DND-41 (cell line): ENCODE measurements around the gene SUMF2.
"Not testable (repeated sequence)": the region's sequence is repeated elsewhere in the genome, so short reads cannot be mapped to it uniquely, and the experiment has no call there.

Experiments used
- ATAC-seq: fragments of 200-7000 bp; cut with Tn5 transposase; 3 replicates; pipeline ENCODE4 v1.9.1; 2021; ENCODE audit warnings: low read depth; ENCODE audit not compliant: insufficient read depth
- DNase-seq: peaks from one replicate; pipeline ENCODE4 v3.0.0-alpha.2; 2020
- H2AFZ ChIP-seq: 2 replicates; pipeline ENCODE4 v1.6.0; 2012; ENCODE audit warnings: low read depth, low read length
- H3K27ac ChIP-seq: 2 replicates; pipeline ENCODE4 v1.5.1; 2012; ENCODE audit warnings: low read length, inconsistent platforms
- H3K27me3 ChIP-seq: fragments of 200-600 bp; sonication (generic); 2 replicates; pipeline ENCODE4 v1.6.0; 2012; ENCODE audit warnings: low read length, mild to moderate bottlenecking, inconsistent platforms; ENCODE audit not compliant: insufficient read depth, poor library complexity
- H3K36me3 ChIP-seq: 2 replicates; pipeline ENCODE4 v1.5.1; 2012; ENCODE audit warnings: low read length, inconsistent platforms; ENCODE audit not compliant: insufficient read depth
- H3K4me1 ChIP-seq: 2 replicates; pipeline ENCODE4 v1.5.1; 2012; ENCODE audit warnings: mild to moderate bottlenecking, low read length; ENCODE audit not compliant: insufficient read depth
- H3K4me2 ChIP-seq: 2 replicates; pipeline ENCODE4 v1.6.0; 2012; ENCODE audit warnings: mild to moderate bottlenecking, moderate library complexity, low read length, inconsistent platforms; ENCODE audit not compliant: insufficient read depth
- H3K4me3 ChIP-seq, 2 experiments: fragments of 200-600 bp in 1 of 2; shearing (Covaris generic) in 1 of 2; 2 replicates each; pipeline ENCODE4 v1.5.1; 2012 to 2016; ENCODE audit warnings: inconsistent platforms in 2 of 2, low read length in 2 of 2, mild to moderate bottlenecking in 2 of 2, low read depth in 1 of 2, moderate library complexity in 1 of 2
- H3K79me2 ChIP-seq: 2 replicates; pipeline ENCODE4 v1.6.0; 2012; ENCODE audit warnings: low read length, inconsistent platforms; ENCODE audit not compliant: insufficient read depth
- H3K9ac ChIP-seq: 2 replicates; pipeline ENCODE4 v1.6.0; 2012; ENCODE audit warnings: low read depth, mild to moderate bottlenecking, inconsistent platforms, low read length, moderate library complexity
- H3K9me3 ChIP-seq: 2 replicates; pipeline ENCODE4 v1.5.1; 2012; ENCODE audit warnings: low read length, moderate library complexity, mild to moderate bottlenecking, inconsistent platforms; ENCODE audit not compliant: insufficient read depth, severe bottlenecking
- H4K20me1 ChIP-seq: 2 replicates; pipeline ENCODE4 v1.6.0; 2012; ENCODE audit warnings: low read length; ENCODE audit not compliant: insufficient read depth
- EZH2 ChIP-seq: IDR thresholded peaks from 3 replicates; pipeline ENCODE4 v1.6.1; 2012; ENCODE audit warnings: borderline replicate concordance, low read depth, mild to moderate bottlenecking, moderate library complexity, low read length, inconsistent platforms; ENCODE audit not compliant: severe bottlenecking
- TF ChIP-seq, protein P1 (sequence below): IDR thresholded peaks from 2 replicates; pipeline ENCODE4 v1.5.1; 2012; ENCODE audit warnings: borderline replicate concordance, low read length, moderate library complexity, mild to moderate bottlenecking; ENCODE audit not compliant: poor library complexity, severe bottlenecking; ENCODE audit errors: extremely low read depth

Gene SUMF2

GRCh38 chr7:56063500-56063881 lies 595 bp upstream of the SUMF2 start:
- peaks cover 63% of the 10 kb centered on the region for H3K36me3 ChIP-seq
- H3K4me1 ChIP-seq: peaks cover 53% of the 10 kb centered on the region
- peak overlapping the region; percentile 79 for H2AFZ ChIP-seq

GRCh38 chr7:56066376-56066775 lies 2.3 kb downstream of the SUMF2 start:
- not testable (repeated sequence) for DNase-seq, H3K4me2 ChIP-seq, H4K20me1 ChIP-seq, H3K9ac ChIP-seq, H2AFZ ChIP-seq, ATAC-seq, H3K27me3 ChIP-seq, H3K4me3 ChIP-seq, H3K27ac ChIP-seq, H3K9me3 ChIP-seq
- Histone ChIP-seq H3K36me3 (peaks cover 61% of the 10 kb centered on the region), H3K79me2 (peaks cover 47% of the 10 kb centered on the region), H3K4me1 (peaks cover 33% of the 10 kb centered on the region)

More at GRCh38 chr7:56063500-56063881, 595 bp upstream of the SUMF2 start:
- Histone ChIP-seq H3K9ac (peak overlapping the region; percentile 72), H3K79me2 (peaks cover 67% of the 10 kb centered on the region), H3K4me3 (peak overlapping the region in 1 of 2 experiments; percentile 80; a peak in 3 of 4 replicates), H4K20me1 (peaks cover 19% of the 10 kb centered on the region), H3K4me2 (peak overlapping the region; percentile 65), H3K27me3 (no peaks in the 10 kb centered on the region), H3K9me3 (no peaks in the 10 kb centered on the region), H3K27ac (peak overlapping the region; percentile 89)
- peak; percentile 2; the same call in 1 of the 3 replicates for ATAC-seq
- TF ChIP-seq EZH2: no peak
- TF ChIP-seq, protein P1, sequence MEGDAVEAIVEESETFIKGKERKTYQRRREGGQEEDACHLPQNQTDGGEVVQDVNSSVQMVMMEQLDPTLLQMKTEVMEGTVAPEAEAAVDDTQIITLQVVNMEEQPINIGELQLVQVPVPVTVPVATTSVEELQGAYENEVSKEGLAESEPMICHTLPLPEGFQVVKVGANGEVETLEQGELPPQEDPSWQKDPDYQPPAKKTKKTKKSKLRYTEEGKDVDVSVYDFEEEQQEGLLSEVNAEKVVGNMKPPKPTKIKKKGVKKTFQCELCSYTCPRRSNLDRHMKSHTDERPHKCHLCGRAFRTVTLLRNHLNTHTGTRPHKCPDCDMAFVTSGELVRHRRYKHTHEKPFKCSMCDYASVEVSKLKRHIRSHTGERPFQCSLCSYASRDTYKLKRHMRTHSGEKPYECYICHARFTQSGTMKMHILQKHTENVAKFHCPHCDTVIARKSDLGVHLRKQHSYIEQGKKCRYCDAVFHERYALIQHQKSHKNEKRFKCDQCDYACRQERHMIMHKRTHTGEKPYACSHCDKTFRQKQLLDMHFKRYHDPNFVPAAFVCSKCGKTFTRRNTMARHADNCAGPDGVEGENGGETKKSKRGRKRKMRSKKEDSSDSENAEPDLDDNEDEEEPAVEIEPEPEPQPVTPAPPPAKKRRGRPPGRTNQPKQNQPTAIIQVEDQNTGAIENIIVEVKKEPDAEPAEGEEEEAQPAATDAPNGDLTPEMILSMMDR: no peak
- DNase-seq: no peak

DNA sequence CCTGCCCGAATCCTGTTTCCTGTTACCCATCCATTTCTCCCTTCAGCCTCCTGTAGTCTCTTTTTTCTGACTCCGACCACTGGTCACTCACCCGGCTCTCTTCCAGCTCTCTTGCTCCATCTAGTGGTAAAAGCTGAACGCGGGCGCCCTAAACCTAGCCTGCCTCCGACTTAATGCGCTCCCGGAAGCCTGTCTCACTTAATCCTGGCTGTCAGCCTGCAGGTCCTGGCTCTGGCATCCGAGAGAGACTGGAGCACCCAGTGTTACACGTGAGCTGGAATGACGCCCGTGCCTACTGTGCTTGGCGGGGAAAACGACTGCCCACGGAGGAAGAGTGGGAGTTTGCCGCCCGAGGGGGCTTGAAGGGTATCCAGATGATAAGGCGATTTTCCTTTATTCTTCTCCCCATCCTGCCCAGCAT lies 10.3 kb downstream of the SUMF2 start:
- peak; percentile 42 for DNase-seq
- Histone ChIP-seq H3K4me2 (no peak overlapping the region), H3K27me3 (no peaks in the 10 kb centered on the region), H3K9ac (no peak overlapping the region), H3K4me3 (no peak overlapping the region), H3K4me1 (no peaks in the 10 kb centered on the region), H3K9me3 (no peaks in the 10 kb centered on the region), H3K79me2 (no peaks in the 10 kb centered on the region), H4K20me1 (0 out of 2 replicates have a peak, but pooled peaks cover 4% of the 10 kb centered on the region), H3K36me3 (peaks cover 66% of the 10 kb centered on the region), H2AFZ (no peak overlapping the region), H3K27ac (no peak overlapping the region)
- TF ChIP-seq EZH2: no peak
- TF ChIP-seq, protein P1: peak; percentile 79
- peak; percentile 72 for ATAC-seq

DNA sequence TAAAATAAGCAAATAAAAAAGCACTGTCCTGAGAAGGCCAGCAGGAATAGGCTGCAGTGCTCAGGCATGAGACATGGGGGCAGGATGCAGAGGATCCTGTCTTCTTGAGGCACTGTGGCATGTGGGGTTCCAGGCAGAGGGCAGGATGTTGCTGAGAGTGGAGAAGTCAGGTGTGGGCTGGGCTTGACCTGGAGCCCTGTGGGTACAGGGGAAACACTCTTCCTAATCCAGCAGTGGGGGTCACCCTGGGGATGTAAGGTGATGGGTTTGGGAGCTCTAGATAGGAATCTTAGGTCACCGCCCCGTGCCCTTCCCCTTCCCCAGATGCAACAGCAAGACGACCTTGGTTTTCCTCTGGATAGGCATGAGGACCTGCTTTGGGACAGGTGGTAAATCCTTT lies 13.6 kb downstream of the SUMF2 start:
- 0 out of 2 replicates have a peak, but pooled peaks cover 6% of the 10 kb centered on the region for H4K20me1 ChIP-seq
- H3K4me1 ChIP-seq: no peaks in the 10 kb centered on the region
- DNase-seq: no peak
- TF ChIP-seq, protein P1: no peak
- TF ChIP-seq EZH2: no peak
- H3K27ac ChIP-seq: no peak overlapping the region
- H3K27me3 ChIP-seq: no peaks in the 10 kb centered on the region
- no peaks in the 10 kb centered on the region for H3K79me2 ChIP-seq
- H3K9ac ChIP-seq: no peak overlapping the region
- no peak overlapping the region for H3K4me2 ChIP-seq
- peaks cover 71% of the 10 kb centered on the region for H3K36me3 ChIP-seq
- no peaks in the 10 kb centered on the region for H3K9me3 ChIP-seq
- no peak overlapping the region for H3K4me3 ChIP-seq
- no peak overlapping the region for H2AFZ ChIP-seq
- no peak for ATAC-seq
